Fibroblast of lung (primary cell): ENCODE measurements around the gene GMPS. TPM values are rescaled to one million over a fixed set of nuclear protein-coding genes. Genes with fewer than 3 reads are reported as not detected.
A peak's percentile ranks its signal among the peaks of the same experiment; 100 is the strongest.
"Not testable (repeated sequence)": the region's sequence is repeated elsewhere in the genome, so short reads cannot be mapped to it uniquely, and the experiment has no call there.

Experiments used
- DNase-seq, 2 donors: peaks; one replicate each; pipeline versions ENCODE4 v3.0.0 to v3.0.0-alpha.2; 2010; ENCODE audit warnings: low read depth in 2 of 2
- H2AFZ ChIP-seq: 2 replicates; pipeline ENCODE4 v1.5.1; 2012; ENCODE audit warnings: low read length, control low read depth, inconsistent platforms
- H3K27ac ChIP-seq: 2 replicates; pipeline ENCODE4 v1.5.1; 2011; ENCODE audit warnings: low read length, control low read depth; ENCODE audit not compliant: insufficient read depth
- H3K27me3 ChIP-seq: 2 replicates; pipeline ENCODE4 v1.5.1; 2011; ENCODE audit warnings: mild to moderate bottlenecking, low read length; ENCODE audit not compliant: control insufficient read depth, insufficient read depth
- H3K36me3 ChIP-seq: 2 replicates; pipeline ENCODE4 v1.5.1; 2011; ENCODE audit warnings: low read length; ENCODE audit not compliant: control insufficient read depth, insufficient read depth
- H3K4me1 ChIP-seq: 2 replicates; pipeline ENCODE4 v1.5.1; 2011; ENCODE audit warnings: low read length; ENCODE audit not compliant: control insufficient read depth, insufficient read depth; ENCODE audit errors: extremely low read depth
- H3K4me2 ChIP-seq: 2 replicates; pipeline ENCODE4 v1.5.1; 2011; ENCODE audit warnings: low read length, control low read depth; ENCODE audit not compliant: insufficient read depth; ENCODE audit errors: extremely low read depth
- H3K4me3 ChIP-seq, 4 experiments: fragments of 200-600 bp in 1 of 4; sonication (generic) in 1 of 4; replicated peaks in 1 of 4; 2 replicates each; pipeline ENCODE4 v1.5.1; 2011 to 2016; ENCODE audit warnings: low read length in 4 of 4, low read depth in 3 of 4, mild to moderate bottlenecking in 3 of 4, control low read depth in 2 of 4, inconsistent platforms in 1 of 4, mixed read lengths in 1 of 4; ENCODE audit not compliant: insufficient read depth in 1 of 4; ENCODE audit errors: control extremely low read depth in 1 of 4
- H3K79me2 ChIP-seq: 2 replicates; pipeline ENCODE4 v1.5.1; 2012; ENCODE audit warnings: mild to moderate bottlenecking, low read length, inconsistent platforms; ENCODE audit not compliant: control insufficient read depth, insufficient read depth
- H3K9ac ChIP-seq: 2 replicates; pipeline ENCODE4 v1.5.1; 2011; ENCODE audit warnings: mild to moderate bottlenecking, low read length, control low read depth; ENCODE audit not compliant: insufficient read depth
- H3K9me3 ChIP-seq: 2 replicates; pipeline ENCODE4 v1.5.1; 2012; ENCODE audit warnings: low read depth, low read length; ENCODE audit not compliant: control insufficient read depth, insufficient read depth
- H4K20me1 ChIP-seq: 2 replicates; pipeline ENCODE4 v1.5.1; 2011; ENCODE audit warnings: low read length; ENCODE audit not compliant: control insufficient read depth, insufficient read depth; ENCODE audit errors: extremely low read depth
- EZH2 ChIP-seq: IDR thresholded peaks from 2 replicates; pipeline ENCODE4 v1.5.1; 2012; ENCODE audit warnings: low read length, control low read depth, mild to moderate bottlenecking; ENCODE audit errors: missing control alignments
- polyA minus RNA-seq: library from RNA; depleted of rRNA, polyadenylated mRNA; stranded (reverse); fragments of >200 nt; gene quantifications from 2 replicates; pipeline ENCODE4 v1.2.3, GENCODE V29; 2011; ENCODE audit warnings: low replicate concordance
- polyA plus RNA-seq, 2 donors: library from polyadenylated mRNA; depleted of rRNA in 1 of 2; stranded (reverse) in 1 of 2; unstranded in 1 of 2; fragments of >200 nt; gene quantifications; 2 replicates each; pipeline ENCODE4 v1.2.1, GENCODE V29; 2011 to 2012; ENCODE audit warnings: missing spikeins in 1 of 2
- total RNA-seq: library from RNA; depleted of rRNA; stranded (reverse); fragments of >200 nt; gene quantifications from 2 replicates; pipeline ENCODE4 v1.2.1, GENCODE V29; 2014
- TF ChIP-seq, protein P1 (sequence below), 2 donors: IDR thresholded peaks in 1 of 2; conservative IDR thresholded peaks in 1 of 2; 1 replicate in 1 of 2; 2 replicates in 1 of 2; pipeline ENCODE4 v1.5.1; 2011 to 2012; ENCODE audit warnings: low read length in 2 of 2, control low read depth in 1 of 2, inconsistent platforms in 1 of 2, low read depth in 1 of 2, mild to moderate bottlenecking in 1 of 2

Gene GMPS
- 20.5 and 20.6 TPM in 2 replicates for total RNA-seq
- 93.3 and 99.9 TPM in 2 replicates for polyA plus RNA-seq
- polyA plus RNA-seq (2012): 58.0 and 67.5 TPM in 2 replicates
- polyA minus RNA-seq: 17.5 and 19.2 TPM in 2 replicates

DNA sequence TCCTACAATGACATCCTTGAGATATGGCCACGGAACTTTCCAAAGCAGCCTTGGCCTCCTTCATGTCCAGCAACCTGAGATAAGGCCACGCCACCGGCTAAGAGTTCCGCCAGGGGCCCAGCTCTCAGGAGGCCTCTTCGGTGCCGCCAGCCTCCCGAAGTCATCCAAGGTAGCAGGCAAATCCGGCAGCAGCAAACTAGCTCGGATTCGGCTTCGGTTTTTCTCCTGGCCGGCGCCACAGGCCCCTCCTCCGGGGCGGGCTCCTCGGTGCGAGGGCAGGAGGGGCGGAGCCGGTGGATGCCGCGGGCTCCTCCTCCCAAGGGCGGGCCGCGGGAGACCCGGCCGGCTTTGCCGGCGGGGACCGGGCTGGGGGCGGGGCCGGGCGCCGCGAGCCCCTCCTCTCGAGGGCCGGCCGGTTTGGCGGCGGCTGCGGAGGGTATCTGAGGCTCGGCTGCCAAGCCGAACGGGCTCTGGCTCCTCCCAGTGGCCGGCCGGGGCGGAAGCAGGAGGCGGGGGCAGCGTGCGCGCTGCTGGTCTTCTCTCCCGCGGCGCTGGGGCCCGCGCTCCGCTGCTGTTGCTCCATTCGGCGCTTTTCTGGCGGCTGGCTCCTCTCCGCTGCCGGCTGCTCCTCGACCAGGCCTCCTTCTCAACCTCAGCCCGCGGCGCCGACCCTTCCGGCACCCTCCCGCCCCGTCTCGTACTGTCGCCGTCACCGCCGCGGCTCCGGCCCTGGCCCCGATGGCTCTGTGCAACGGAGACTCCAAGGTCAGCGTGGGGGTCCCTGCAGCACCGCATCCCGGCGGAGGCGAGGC, at the start of gene GMPS:
GMPS (plus strand) TSS at position 518 of the 812 bp plus-strand sequence; CDS start at position 739, 221 bp downstream.
- peak within 1 kb of the TSS; percentile 99 for H3K4me2 ChIP-seq
- H3K36me3 ChIP-seq: no peaks in the 10 kb centered on the region
- H3K9ac ChIP-seq: peak within 1 kb of the TSS; percentile 87
- H3K79me2 ChIP-seq: peaks cover 46% of the 10 kb centered on the region
- DNase-seq: peak; percentile 89
- TF ChIP-seq, protein P1, sequence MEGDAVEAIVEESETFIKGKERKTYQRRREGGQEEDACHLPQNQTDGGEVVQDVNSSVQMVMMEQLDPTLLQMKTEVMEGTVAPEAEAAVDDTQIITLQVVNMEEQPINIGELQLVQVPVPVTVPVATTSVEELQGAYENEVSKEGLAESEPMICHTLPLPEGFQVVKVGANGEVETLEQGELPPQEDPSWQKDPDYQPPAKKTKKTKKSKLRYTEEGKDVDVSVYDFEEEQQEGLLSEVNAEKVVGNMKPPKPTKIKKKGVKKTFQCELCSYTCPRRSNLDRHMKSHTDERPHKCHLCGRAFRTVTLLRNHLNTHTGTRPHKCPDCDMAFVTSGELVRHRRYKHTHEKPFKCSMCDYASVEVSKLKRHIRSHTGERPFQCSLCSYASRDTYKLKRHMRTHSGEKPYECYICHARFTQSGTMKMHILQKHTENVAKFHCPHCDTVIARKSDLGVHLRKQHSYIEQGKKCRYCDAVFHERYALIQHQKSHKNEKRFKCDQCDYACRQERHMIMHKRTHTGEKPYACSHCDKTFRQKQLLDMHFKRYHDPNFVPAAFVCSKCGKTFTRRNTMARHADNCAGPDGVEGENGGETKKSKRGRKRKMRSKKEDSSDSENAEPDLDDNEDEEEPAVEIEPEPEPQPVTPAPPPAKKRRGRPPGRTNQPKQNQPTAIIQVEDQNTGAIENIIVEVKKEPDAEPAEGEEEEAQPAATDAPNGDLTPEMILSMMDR (conservative IDR thresholded peaks at IDR 0.05 in 1 of 2, IDR thresholded peaks at IDR 0.05 in 1 of 2; ENCODE audit: low read depth in 1 of 2, low read length in 2 of 2): peak; percentile 8 to 11
- no peak for TF ChIP-seq EZH2
- H3K4me3 ChIP-seq: peak within 1 kb of the TSS; percentile 85 to 96 (median 87)
- peak within 1 kb of the TSS; percentile 84 for H3K27ac ChIP-seq
- no peaks in the 10 kb centered on the region for H3K9me3 ChIP-seq
- H4K20me1 ChIP-seq: no peaks in the 10 kb centered on the region
- no peaks in the 10 kb centered on the region for H3K27me3 ChIP-seq
- H2AFZ ChIP-seq: peak within 1 kb of the TSS; percentile 98
- peaks cover 3% of the 10 kb centered on the region for H3K4me1 ChIP-seq

- not testable (repeated sequence) for H2AFZ ChIP-seq, H3K36me3 ChIP-seq, H3K4me2 ChIP-seq, H3K4me1 ChIP-seq, H3K4me3 ChIP-seq, H3K27me3 ChIP-seq, H3K9me3 ChIP-seq, H3K9ac ChIP-seq, H3K79me2 ChIP-seq, H3K27ac ChIP-seq, DNase-seq, H4K20me1 ChIP-seq
Measured at GRCh38 chr3:155828490-155829098, 41.9 kb upstream of the GMPS start.

DNA sequence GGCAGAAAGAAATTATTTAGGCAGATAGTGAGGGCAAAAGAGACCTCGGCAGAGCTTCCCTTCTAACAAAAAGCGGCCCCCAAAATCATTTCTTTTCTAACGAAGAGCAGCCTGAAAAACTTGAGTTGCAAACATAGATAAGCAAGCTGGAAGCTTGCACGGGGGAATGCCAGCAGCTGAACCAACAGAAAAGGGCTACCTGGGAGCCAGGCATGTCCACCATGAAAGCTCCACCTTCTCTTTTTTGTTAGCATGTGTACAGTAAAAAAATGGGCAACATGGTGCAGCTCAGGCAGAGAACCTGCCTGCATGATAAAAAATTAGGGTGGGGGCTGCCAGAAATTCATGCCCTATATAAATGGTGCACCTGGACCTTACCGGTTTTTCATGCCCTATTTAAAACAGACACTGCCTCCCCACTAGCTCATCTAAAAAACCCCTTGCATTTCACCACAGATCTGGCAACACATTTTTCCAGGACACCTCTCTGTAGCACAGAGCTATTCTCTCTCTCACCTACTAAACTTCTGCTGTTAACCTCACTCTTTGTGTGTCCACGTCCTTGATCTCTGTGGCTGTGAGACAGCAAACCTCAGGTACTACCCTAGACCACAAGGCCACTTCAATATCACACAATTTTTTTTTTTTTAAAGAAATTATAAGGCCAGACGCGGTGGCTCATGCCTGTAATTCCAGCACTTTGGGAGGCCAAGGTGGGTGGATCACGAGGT, 34.9 kb upstream of the GMPS start:
- no peak overlapping the region for H3K4me2 ChIP-seq
- H3K79me2 ChIP-seq: no peaks in the 10 kb centered on the region
- TF ChIP-seq, protein P1 (conservative IDR thresholded peaks at IDR 0.05 in 1 of 2, IDR thresholded peaks at IDR 0.05 in 1 of 2; ENCODE audit: low read depth in 1 of 2, low read length in 2 of 2): no peak
- TF ChIP-seq EZH2: no peak
- H4K20me1 ChIP-seq: no peaks in the 10 kb centered on the region
- no peaks in the 10 kb centered on the region for H3K36me3 ChIP-seq
- H3K9me3 ChIP-seq: no peaks in the 10 kb centered on the region
- H3K4me3 ChIP-seq: no peak overlapping the region
- H2AFZ ChIP-seq: no peak overlapping the region
- DNase-seq: no peak
- H3K4me1 ChIP-seq: no peaks in the 10 kb centered on the region
- H3K9ac ChIP-seq: no peak overlapping the region
- H3K27ac ChIP-seq: no peak overlapping the region
- no peaks in the 10 kb centered on the region for H3K27me3 ChIP-seq
